ENCODE measurements around the gene HLA-DMA.

- TF ChIP-seq POLR2A (IDR thresholded peaks at IDR 0.05) (no peak), POLR2AphosphoS5 (IDR thresholded peaks at IDR 0.05) (no peak), CTCF (IDR thresholded peaks at IDR 0.05) (no peak), EP300 (IDR thresholded peaks at IDR 0.05) (no peak)
Observed at GRCh38 chr6:32935551-32936238, 17.2 kb downstream of the HLA-DMA start.
